Measurements from ENCODE around the gene STX16. TPM values are rescaled to one million over a fixed set of nuclear protein-coding genes. Genes with fewer than 3 reads are reported as not detected.
A peak's percentile ranks its signal among the peaks of the same experiment; 100 is the strongest.

STX16 gene
- polyA plus RNA-seq, 3 donors = 15.6 to 165 (median 27.4) TPM

DNA sequence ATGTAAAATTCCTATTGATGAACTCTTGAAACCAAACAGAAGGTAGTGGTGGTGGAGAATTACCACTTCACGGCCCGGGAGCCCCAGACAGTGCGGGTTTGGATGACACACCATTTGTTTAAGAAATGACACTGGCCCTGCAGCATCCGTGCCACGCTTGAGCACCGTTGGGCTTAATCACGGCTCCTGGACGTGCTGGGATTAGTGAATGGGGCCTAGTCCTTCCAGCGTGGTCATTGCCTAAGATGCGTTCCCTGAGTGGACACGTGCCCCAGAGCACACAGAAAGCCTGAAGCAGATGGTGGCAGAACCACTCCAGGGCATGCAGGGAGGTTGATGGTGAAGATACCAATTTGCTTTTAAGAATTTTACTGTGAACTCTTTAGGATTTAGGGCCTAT lies 14.5 kb downstream of the STX16 start:
- no peak for TF ChIP-seq CTCF (IDR thresholded peaks at IDR 0.05)
- H3K9me3 ChIP-seq (replicated peaks in 1 of 2; ENCODE audit: control insufficient read depth in 1 of 2, insufficient read depth in 1 of 2, low read length in 2 of 2) = no peaks in the 10 kb centered on the region
- Mint-ChIP-seq H3K27me3 (ENCODE audit: low read depth in 3 of 3) (peaks cover 0 to 1% (median 0%) of the 10 kb centered on the region in 3 donors), H3K9me3 (no peaks in the 10 kb centered on the region), H3K4me1 (peaks cover 12% of the 10 kb centered on the region), H3K36me3 (peaks cover 56 to 74% of the 10 kb centered on the region in 2 donors), H3K4me3 (no peak overlapping the region), H3K27ac (peak overlapping the region in 3 of 7 donors; percentile 18 to 74 (median 41))
- H3K4me3 ChIP-seq (replicated peaks in 1 of 3; ENCODE audit: low read depth in 2 of 3, low read length in 3 of 3) = no peak overlapping the region
- WGBS (ENCODE audit: insufficient coverage) = 92% methylated on average over 11 of the region's 11 CpGs
- peak overlapping the region in 1 of 2 donors; percentile 28 for H3K27ac ChIP-seq (ENCODE audit: low read depth in 1 of 2, low read length in 2 of 2)
- H3K79me2 ChIP-seq (ENCODE audit: insufficient read depth, low read length) = peaks cover 69% of the 10 kb centered on the region
- no peaks in the 10 kb centered on the region for H3K4me1 ChIP-seq (ENCODE audit: control insufficient read depth in 1 of 2, insufficient read depth in 2 of 2, low read length in 2 of 2)
- peaks cover 64 to 95% of the 10 kb centered on the region in 2 donors for H3K36me3 ChIP-seq (replicated peaks in 1 of 2; ENCODE audit: control insufficient read depth in 1 of 2, insufficient read depth in 2 of 2, low read length in 2 of 2)
- no peak overlapping the region for H3K9ac ChIP-seq (ENCODE audit: insufficient read depth, low read length, poor library complexity, severe bottlenecking)
- intact Hi-C loops (cut with micrococcal nuclease) = no loop called here
- H4K20me1 ChIP-seq (ENCODE audit: insufficient read depth, low read length) = peaks cover 93% of the 10 kb centered on the region
- no peaks in the 10 kb centered on the region for H3K27me3 ChIP-seq (ENCODE audit: control insufficient read depth in 2 of 2, insufficient read depth in 2 of 2, low read length in 2 of 2)
- DNase-seq = no peak
- no peak overlapping the region for H3K4me2 ChIP-seq (replicated peaks; ENCODE audit: extremely low read depth, low read length, poor library complexity, severe bottlenecking)
- H2AFZ ChIP-seq (ENCODE audit: insufficient read depth, low read depth, low read length, poor library complexity, severe bottlenecking) = no peak overlapping the region

GRCh38 chr20:58666702-58667101 lies 15.6 kb downstream of the STX16 start:
- H3K4me3 Mint-ChIP-seq = no peak overlapping the region
- H4K20me1 ChIP-seq (ENCODE audit: insufficient read depth, low read length) = peaks cover 86% of the 10 kb centered on the region
- peaks cover 58% of the 10 kb centered on the region for H3K79me2 ChIP-seq (ENCODE audit: insufficient read depth, low read length)

More at GRCh38 chr20:58666702-58667101, 15.6 kb downstream of the STX16 start:
- intact Hi-C loops (cut with micrococcal nuclease) = no loop called here
- no peak overlapping the region for H3K4me3 ChIP-seq (replicated peaks in 1 of 3; ENCODE audit: low read depth in 2 of 3, low read length in 3 of 3)
- Mint-ChIP-seq H3K9me3 (no peaks in the 10 kb centered on the region), H3K36me3 (peaks cover 56 to 72% of the 10 kb centered on the region in 2 donors), H3K27me3 (ENCODE audit: low read depth in 3 of 3) (peaks cover 0 to 1% (median 0%) of the 10 kb centered on the region in 3 donors), H3K27ac (peak overlapping the region in 2 of 7 donors; percentile 13 to 39), H3K4me1 (peaks cover 10% of the 10 kb centered on the region)
- WGBS (ENCODE audit: insufficient coverage) = no CpG with 5 or more reads among the region's 7 CpGs
- no peak overlapping the region for H2AFZ ChIP-seq (ENCODE audit: insufficient read depth, low read depth, low read length, poor library complexity, severe bottlenecking)
- no peak overlapping the region for H3K9ac ChIP-seq (ENCODE audit: insufficient read depth, low read length, poor library complexity, severe bottlenecking)
- H3K4me2 ChIP-seq (replicated peaks; ENCODE audit: extremely low read depth, low read length, poor library complexity, severe bottlenecking) = no peak overlapping the region
- peaks cover 65 to 93% of the 10 kb centered on the region in 2 donors for H3K36me3 ChIP-seq (replicated peaks in 1 of 2; ENCODE audit: control insufficient read depth in 1 of 2, insufficient read depth in 2 of 2, low read length in 2 of 2)
- H3K27me3 ChIP-seq (ENCODE audit: control insufficient read depth in 2 of 2, insufficient read depth in 2 of 2, low read length in 2 of 2) = no peaks in the 10 kb centered on the region
- no peak for TF ChIP-seq CTCF (IDR thresholded peaks at IDR 0.05)
- H3K27ac ChIP-seq (ENCODE audit: low read depth in 1 of 2, low read length in 2 of 2) = peak overlapping the region in 1 of 2 donors; percentile 24
- no peaks in the 10 kb centered on the region for H3K4me1 ChIP-seq (ENCODE audit: control insufficient read depth in 1 of 2, insufficient read depth in 2 of 2, low read length in 2 of 2)
- H3K9me3 ChIP-seq (replicated peaks in 1 of 2; ENCODE audit: control insufficient read depth in 1 of 2, insufficient read depth in 1 of 2, low read length in 2 of 2) = no peaks in the 10 kb centered on the region
- no peak for DNase-seq

Measured in CD14-positive monocyte (primary cell).